GM12892 (cell line): ENCODE results near the gene PCSK6.

ENCODE experiments used
- POLR2A ChIP-seq: IDR thresholded peaks from 2 replicates; pipeline ENCODE4 v1.6.1; 2011; ENCODE audit warnings: low read depth, low read length, control low read depth
- POLR2AphosphoS5 ChIP-seq: IDR thresholded peaks from 2 replicates; pipeline ENCODE4 v1.6.1; 2011; ENCODE audit warnings: low read depth, low read length, control low read depth

GRCh38 chr15:101255615-101256241, 233.8 kb downstream of the PCSK6 start:
- TF ChIP-seq POLR2AphosphoS5 (no peak), POLR2A (no peak)
